GM18868 (cell line): ENCODE measurements around the gene FOXD3.

Source experiments
- ATAC-seq: cut with Tn5 transposase; IDR thresholded peaks from one replicate; pipeline ENCODE4 v1.9.1; 2021; ENCODE audit warnings: mild to moderate bottlenecking, moderate library complexity; ENCODE audit not compliant: unreplicated experiment

The FOXD3 gene

DNA sequence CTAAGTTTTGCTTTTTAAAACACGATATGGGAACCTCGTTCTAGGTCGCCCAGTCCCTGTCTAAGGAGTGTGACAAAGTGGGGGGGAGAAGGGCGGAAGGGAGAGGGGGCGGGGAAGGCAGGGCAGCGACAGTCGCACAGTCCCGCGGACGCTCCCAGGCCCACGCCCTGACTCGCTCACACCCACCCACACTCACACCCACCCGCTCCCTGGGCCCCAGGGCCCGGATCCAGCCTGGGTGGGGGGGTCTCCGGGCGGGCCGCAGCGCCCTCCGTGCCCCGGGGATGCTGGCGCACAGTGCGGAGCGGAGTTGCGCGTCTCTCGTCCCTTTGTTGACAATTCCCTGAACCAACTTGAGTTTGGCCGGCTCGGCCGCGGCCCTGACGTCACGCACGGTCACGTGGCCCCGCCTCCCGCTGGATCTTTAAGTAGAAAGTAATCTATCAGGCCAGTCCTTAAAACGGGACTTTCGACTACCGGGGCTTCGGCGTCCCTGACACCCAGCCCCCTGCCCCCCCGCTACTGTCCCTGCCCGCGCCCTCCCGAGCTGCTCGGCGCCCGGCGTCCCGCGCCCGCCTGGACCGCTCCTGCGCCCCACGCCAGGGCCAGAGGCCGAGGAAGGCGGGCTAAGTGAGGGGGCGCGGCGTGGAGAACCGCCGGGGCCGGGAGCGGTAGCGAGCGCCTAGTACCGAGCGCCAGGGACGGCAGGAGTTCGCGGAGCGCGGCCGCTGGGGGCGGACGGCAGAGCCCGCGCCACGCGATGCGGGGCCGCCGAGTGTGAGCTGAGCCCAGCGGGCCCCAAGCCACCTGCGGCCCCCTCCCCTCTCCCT is at the start of gene FOXD3:
FOXD3 (plus strand) TSS at position 454 of the 830 bp plus-strand sequence. CDS start 492 bp downstream, outside the sequence.
- ATAC-seq, result peak; percentile 54

- ATAC-seq, result no peak
Observed at GRCh38 chr1:63272811-63273210, 49.6 kb upstream of the FOXD3 start.

DNA sequence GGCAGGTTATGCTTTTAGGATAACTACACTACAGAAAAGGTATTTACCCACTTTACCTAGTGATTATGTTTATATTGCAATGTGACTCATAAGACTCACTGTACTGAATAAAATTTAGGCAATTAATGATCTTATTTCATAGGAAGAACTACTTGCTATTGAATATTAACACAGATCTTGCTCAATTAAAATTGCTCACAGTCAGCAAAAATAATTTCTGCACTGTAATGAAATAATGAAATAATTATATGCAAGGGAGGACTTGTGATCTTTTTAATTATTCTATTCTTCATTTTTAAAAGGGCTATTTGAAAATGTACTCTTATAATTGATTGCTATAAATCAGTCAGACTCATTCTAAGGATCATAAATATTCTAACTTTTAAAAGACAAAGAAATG is 48.0 kb upstream of the FOXD3 start:
- no peak for ATAC-seq

DNA sequence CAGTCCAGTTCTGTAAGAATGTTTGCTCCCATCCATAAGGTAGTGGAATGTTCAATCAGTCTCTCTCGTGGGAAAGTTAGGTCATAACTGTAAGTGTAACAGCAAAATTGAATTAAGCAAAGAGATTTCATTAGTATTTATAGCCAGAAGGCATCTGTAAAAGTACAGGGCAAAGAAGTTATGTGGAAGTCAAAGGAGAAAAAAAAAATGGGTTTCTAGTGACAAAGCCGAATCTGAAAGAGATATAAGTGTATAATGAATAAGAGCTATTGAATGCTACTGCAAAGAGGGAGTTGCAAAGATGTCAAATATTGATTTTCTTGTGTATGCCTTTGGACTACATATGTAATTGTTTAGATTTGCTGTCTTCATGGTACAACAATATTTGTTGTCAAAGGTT is 47.4 kb upstream of the FOXD3 start:
- no peak for ATAC-seq

DNA sequence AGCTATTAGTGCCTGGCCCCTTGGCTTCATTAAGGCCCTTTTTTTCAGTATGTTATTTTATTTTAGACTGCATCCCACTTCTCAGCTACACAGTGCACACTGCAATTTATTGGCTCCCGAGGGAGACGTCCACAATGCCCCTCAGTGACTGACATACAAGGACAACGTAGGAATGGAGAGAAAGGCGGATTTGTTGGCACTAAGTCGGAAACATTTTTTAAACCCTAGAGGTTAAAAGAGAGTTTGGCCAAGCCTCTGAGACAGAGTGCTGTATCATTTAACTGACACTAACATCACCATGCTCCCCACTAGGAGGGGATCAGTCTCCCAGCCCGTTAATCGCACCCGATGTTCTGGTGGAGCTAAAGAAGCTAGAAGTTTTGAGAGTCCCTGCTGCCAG is 45.7 kb upstream of the FOXD3 start:
- no peak for ATAC-seq

DNA sequence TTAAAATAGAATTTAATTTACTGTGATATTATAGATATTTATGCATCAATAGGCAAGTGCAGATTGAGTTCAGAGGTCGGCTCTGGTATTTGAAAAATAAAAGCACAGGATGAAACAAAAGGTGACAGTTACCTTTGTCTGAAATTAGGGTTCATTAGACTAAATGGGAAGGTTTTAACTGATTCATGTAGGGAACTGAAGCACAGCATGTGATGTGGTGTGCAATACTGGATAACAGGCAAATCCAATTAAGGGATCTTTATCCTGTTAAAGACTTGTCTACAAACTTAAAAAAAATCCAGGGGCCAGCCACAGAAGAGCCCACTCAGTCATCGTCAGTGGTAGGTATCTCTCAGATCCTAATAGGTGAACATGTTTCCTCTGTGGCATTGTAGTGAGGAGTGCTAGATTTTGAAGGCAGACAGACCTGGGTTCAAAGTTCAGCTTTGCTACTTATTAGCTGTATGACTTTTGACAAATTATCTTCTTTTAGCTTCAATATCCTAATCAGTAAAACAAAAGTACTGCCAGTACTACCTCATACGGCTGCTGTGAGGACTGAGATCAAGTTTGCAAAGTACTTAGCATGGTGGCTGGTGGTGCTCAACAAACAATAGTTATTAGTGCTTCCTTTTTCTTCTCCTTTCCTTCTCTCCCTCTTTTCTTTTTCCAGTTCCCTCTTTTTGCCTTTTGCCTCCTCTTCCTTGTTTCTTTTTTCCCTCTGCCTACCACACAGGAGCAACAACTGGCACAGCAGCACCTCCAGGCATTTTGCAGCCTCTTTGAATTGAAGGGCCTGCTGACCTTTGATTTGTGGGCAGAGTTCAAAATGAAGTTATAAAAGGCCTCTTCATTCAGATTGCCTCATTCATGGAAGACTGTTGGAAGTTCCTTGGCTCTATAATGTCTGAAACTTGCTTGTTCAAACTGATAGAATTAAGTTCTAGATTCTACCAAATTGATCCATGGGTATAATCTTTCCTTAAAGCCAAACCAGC is 44.9 kb upstream of the FOXD3 start:
- no peak for ATAC-seq

- no peak for ATAC-seq
Observed at GRCh38 chr1:63281753-63282152, 40.6 kb upstream of the FOXD3 start.

DNA sequence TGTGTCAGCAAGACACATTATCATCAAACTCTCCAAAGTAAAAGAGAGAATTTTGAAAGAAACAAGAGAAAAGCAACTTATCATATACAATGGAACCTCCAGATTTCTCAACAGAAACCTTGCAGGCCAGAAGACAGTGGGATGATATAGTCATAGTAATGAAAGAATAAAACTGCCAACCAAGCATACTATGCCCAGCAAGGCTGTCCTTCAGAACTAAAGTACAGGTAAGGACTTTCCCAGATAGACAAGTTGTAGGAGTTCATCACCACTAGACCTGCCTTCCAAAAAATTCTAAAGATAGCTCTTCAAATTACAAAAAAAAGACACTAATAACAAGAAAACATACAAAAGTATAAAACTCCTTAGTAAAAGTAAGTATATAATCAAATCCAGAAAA is 33.2 kb upstream of the FOXD3 start:
- no peak for ATAC-seq

- no peak for ATAC-seq
Observed at GRCh38 chr1:63294803-63295594, 27.4 kb upstream of the FOXD3 start.

GRCh38 chr1:63304410-63304809 is 18.0 kb upstream of the FOXD3 start:
- no peak for ATAC-seq

- no peak for ATAC-seq
Observed at GRCh38 chr1:63305043-63305442, 17.3 kb upstream of the FOXD3 start.

DNA sequence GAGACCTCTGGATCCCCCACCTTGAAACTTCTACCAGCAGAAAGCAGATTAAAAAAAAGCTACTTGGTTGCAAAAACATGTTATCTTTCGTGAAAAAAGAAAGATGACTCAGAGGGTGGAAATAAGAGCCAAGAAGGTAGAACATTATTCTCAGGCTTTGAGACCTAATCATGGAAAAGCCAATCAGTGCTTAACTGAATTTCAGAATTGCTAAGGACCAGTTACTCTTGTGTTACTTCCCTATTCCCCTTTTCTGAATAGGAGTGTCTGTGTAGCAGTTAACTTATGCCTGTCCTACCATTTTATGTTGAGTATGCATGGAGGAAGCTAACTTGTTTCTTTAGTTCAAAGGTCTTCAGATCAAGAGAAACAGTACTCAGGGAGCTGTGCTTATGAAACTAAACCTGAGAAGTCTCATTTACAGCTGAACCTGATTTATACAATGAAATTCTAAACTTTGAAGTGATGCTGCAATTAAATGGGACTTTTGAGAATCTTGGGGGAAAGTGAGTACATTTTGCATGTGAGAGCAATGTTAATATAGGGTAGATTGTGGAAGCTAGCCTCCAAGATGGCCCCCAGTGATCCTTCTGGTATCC is 15.1 kb upstream of the FOXD3 start:
- ATAC-seq, result no peak

- no peak for ATAC-seq
Observed at GRCh38 chr1:63316598-63316983, 5.8 kb upstream of the FOXD3 start.

DNA sequence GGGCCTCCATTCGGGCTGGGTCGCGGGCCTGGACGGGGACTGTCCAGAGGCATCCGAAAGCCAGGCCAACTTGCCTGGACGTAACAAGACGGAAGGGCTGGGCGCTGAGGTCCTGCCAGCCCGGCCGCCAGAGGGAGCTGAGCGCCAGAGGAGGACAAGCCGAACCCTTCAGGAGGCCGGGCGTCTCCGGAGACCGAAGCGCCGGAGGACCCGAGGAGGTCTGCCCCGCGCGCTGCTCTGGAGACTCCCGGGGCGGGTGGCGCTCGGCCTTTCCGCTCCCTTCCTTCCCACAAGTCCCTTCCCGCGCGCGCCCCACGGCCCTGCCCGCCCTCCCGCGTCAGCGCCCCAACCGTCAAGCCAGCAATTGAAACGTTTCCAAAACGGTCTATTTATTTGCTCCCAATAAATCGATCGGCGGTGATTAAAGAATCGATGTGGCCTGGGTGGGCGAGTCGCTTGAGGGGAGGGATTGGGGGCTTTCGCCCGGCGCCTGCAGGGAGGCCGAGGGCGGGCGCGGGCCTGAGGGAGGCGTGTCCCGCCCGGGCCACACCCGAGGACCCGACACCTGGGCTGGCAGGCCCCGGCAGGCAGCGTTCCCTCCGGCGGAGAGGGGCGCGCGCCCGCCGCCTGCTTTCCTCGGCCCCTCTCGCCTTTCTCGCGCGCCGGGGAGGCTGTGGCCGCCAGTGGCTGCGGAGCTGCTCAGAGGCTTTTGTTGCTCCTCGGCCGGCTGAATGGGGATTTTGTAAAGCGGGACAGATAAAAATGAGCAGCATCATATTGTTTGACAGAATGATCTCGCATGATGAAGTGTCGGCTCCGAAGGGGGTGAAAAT is 5.2 kb upstream of the FOXD3 start:
- ATAC-seq, result peak; percentile 81

DNA sequence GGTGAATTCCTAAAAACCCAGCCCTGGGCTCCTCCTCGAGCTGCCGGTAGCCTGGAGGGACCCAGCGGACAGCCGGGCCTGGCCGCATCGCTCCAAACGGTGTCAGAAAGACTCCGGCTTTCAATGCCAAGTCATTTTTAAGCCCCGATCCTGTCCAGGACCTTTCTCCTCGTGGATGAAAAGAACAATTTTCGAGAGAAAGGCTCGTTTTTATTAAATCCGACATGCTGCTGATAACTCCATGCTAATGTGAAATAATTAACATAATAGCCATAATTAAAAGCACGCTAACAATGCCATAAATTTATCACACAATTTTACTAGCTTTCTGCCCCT is 4.6 kb upstream of the FOXD3 start:
- ATAC-seq, result no peak

GRCh38 chr1:63318201-63318979 is 4.0 kb upstream of the FOXD3 start:
- no peak for ATAC-seq

DNA sequence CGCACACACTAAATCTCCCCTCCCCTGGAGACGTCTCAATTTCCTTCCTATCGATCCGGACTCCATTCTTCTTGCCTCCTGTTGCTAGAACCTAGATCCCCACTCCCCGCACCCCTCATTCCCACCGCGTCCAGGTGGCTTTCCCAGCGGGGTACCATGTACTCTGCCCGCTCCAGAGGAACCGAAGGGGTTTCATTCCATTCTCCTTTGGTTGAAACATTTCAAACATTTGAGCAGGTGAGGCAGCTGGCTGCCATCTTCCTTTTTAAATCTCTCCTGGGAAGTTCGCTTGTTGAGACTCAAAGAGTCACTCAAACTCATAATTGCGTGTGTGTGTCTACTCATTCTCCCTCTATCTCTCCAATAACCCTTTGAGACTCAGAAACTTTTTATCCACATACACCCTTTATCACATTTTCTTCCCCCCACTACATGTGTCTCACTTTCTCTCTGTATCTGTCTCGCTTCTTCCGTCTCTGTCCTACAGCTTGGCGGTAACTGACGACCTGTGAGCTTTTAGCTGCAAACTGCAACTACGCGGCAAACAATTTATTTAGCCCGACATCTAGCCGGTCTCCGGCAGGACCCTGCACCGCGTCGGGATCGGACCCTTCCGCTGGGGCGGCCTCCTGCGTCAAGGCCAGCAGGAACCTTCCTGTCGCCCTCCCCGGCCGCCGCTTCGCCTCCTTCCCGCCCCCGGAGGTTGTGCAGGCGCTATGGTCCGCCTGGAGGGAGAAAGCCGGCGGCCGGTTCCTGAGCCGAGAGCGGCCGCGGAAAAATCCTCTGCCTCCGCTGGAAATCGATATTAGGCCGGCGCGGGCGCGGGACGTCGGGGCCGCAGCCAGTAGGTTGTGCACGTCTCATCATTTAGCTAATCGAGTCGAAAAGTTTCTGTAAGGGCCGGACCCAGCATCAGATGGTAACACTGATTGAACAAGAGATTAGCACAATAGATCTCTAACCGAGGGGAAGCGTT is 3.0 kb upstream of the FOXD3 start:
- no peak for ATAC-seq
